ENCODE measurements around the gene ABCG1.
A peak's percentile ranks its signal among the peaks of the same experiment; 100 is the strongest.

The ABCG1 gene

DNA sequence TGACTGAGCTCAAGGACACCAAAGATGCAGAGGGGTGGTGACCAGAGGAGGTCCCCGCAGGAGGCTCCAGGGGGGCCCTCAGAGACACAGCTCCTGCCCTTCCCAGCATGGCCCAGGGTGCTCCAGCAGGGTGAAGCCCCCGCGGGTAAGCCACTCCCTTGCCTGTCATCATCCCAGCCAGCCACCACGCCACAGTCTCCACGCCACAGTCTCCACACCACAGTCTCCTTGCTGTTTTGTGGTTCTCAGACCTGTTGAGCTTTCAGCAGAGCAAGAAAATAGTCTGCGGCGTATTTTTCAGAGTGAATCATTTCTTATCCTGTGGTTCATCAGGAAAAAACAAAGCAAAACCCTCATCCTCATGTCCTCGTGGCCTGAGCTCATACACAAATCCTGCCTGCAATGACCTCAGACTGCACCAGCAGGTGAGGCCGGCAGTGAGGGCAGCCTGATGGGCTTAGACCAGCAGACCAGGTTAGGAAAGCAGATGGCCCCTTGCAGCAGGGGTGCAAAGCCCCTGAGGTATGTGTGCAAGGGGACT lies 25.7 kb upstream of the ABCG1 start:
- DNase-seq = peak; percentile 83

GRCh38 chr21:42193721-42194120 lies 25.2 kb upstream of the ABCG1 start:
- DNase-seq = no peak

DNA sequence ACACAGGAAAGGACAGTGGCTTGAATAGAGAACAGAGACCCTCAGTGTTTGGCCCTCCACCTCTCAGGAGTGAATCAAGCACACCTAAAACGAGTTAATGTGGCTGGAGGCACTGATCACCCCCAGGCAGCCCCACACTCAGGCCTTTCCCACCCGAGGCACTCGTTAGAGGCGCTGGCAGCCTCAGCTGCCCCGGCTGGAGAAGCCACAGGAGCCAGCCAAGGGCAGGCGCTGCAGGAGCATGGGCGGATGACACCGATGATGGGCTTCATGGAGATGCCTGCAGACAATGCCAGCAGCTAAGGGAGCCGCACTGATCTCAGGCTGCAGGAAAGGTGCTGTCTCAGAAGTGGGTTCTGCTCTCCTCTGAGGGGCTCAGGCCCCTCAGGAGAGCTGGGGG lies 24.1 kb upstream of the ABCG1 start:
- DNase-seq = no peak

DNA sequence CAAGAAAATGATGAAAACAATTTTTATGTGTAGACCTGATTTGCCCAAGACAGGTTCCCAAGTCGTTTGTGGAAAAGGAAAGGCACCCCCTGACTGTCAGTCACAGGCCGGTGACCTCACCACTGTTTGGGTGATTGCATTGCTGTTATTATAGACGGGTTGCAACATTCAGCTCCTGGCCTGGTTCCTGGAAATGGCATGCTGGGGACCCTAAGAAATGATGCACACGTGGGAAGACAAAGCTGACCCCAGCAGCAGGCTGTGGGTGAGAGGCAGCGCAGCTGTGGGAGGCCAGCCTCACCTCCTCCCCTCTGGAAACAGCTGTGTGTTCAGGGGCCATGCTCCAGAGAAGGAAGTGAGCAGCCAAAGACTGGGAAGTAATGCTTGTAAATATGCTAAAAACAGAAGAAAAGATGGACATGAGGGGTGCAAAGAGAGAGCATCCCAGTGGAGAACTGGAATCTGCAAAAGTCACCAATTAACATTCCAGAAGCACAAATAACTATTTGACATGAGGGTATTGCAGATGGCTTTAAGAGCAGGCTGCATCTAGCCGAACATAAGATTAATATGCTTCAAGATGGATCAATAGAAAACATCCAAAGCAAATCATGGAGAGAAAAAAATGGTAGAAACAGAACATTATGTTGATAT lies 23.4 kb upstream of the ABCG1 start:
- no peak for DNase-seq

DNA sequence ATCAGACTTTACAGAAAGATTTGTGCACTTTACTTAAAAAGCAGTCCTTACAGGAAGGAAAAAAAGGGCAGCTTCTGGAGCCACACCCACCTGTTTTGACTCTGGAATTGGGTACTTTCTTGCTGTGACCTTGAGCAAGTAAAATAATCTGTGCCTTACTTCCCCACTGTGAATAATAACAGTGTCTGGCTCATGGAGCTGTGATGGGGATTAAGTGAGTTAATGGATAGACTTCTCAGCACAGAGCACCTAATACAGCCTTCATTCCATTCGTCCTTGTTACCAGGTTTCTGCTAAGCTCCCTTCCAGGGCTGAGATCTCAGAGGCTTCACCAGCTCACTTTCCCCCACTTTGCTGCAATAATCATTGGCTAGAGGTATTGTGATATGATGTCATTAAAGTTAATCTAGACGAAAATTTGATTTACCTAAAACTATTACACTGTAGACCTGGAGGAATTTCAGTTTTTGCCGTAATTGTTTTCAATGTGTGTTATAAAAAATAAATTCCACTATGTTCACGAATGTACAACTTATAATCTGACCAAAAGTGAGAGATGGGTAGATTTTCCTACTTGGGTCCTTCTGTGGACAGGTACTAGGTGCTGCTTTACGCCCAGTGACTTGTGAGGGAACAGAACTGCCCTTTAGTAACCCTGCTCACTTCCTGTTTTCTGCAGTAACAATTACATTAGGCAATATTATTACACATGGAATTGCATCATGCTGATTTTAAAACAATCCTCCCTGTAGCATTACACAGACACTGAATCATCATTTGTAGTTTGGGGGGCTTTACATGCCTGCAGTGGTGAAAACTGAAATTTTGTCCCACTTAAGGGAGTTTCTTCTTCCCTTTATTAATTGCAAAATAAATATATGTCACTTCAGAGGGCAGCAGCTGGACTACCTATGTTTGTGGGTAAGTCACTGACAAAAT lies 19.7 kb upstream of the ABCG1 start:
- DNase-seq = no peak

DNA sequence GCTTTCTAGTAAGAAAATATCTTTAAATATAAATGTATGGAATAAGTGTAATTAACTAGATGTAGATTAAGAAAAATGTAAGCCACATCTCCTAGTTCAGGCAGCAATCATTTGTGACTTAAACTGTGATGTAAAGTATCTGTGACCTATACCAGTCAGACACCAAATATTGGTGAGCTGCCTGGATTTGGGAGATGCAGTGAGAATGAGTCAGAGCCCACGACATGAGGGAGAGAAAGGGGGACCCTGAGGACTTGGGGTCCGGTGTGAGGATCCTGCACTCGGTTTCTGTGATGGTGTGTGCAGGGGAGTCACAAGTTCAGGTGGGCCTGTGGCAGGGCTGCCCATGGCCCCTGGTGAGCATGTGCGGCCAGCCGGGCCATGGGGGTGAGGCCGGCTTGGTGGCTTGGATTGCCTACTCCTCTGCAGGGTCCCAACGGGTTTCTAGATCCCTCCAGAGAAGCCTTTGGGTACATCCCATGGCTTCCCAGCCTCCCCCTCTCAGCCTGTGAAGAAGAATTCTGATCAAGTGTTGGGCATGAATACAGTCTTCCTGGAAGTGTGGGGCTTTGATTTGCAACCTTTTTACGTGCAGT lies 19.0 kb upstream of the ABCG1 start:
- DNase-seq = no peak

DNA sequence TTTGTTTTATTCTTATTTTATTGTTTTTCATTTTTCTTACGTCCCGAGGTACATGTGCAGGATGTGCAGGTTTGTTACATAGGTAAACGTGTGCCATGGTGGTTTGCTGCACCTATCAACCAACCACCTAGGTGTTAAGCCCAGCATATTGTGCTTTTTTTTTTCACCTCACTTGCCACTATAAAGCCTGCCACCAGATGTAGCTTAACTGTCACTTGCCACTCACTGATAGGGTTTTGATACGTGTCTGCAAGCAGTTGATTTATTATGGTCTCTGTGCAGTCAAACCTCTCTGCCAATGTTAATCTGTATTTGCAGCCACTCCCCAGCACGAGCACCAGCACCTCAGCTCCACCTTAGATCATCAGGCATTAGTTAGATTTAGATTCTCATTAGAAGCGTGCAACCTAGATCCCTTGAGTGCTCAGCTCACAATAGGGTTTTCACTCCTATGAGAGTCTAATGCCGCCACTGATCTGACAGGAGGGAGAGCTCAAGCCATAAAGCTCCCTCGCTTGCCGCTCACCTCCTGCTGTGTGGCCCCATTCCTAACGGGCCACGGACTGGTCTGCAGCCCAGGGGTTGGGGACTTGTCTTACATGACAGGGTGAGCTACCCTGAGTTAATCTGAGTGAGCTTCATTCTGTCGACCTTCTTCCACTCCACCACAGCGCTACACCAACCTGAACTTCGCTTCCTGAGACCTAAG lies 17.9 kb upstream of the ABCG1 start:
- DNase-seq = peak; percentile 51

GRCh38 chr21:42201615-42202161 lies 17.3 kb upstream of the ABCG1 start:
- DNase-seq = peak; percentile 50

GRCh38 chr21:42202321-42202720 lies 16.6 kb upstream of the ABCG1 start:
- DNase-seq = no peak

DNA sequence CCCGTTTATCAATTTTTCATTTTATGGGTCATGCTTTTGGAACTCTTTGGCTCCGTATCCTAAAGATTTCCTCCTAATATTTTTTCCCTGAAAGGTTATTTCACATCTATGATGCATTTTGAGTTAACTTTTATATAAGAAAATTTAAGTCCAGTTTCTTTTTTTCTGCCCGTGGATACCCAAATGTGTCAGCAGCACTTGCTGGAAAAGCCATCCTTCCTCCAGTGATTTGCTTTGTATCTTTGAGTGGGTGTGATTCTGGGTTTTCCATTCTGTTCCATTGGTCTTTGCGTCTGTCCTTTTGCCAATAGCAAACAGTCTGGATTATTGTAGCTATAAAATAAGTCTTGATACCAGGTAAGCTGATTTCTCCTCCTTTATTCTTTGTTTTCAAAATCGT lies 15.6 kb upstream of the ABCG1 start:
- DNase-seq = no peak

GRCh38 chr21:42203936-42204335 lies 15.0 kb upstream of the ABCG1 start:
- DNase-seq = no peak

- no peak for DNase-seq
These were observed 11.5 kb upstream of the ABCG1 start for GRCh38 chr21:42207426-42207825.

- DNase-seq = no peak
These were observed 10.9 kb upstream of the ABCG1 start for GRCh38 chr21:42208036-42208435.

DNA sequence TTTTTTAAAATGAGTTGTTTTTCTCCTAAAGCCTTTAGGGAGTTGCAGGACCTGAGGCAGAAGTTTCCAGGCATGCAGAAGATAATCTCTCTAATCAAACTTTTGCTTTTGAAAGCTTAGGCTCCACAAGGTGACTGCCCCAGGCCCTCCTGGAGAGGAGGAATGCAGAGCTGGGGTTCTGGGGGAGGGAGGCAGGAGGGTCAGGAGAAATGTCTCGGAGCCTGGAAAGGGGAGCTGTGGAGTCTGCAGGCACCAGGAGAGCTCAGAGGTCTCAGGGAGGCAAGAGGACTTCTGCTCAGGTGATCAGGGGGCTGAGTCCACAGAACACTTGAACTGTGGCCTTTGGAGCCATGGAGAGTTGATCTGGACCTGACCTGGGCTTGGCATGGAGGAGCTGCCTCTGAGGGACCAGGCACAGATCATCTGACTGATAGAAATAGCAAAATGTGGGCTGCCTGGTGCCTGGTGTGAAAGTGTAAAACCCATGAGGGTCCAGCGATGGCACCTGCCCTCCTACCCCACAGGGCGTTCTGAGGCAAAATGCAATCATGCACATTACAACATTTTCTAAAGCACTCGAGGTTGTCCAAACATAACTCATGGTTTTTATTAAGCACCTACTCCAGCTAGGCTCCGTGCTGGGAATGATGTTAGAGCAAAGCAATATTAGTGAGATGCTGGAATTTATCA lies 10.0 kb upstream of the ABCG1 start:
- DNase-seq = no peak

DNA sequence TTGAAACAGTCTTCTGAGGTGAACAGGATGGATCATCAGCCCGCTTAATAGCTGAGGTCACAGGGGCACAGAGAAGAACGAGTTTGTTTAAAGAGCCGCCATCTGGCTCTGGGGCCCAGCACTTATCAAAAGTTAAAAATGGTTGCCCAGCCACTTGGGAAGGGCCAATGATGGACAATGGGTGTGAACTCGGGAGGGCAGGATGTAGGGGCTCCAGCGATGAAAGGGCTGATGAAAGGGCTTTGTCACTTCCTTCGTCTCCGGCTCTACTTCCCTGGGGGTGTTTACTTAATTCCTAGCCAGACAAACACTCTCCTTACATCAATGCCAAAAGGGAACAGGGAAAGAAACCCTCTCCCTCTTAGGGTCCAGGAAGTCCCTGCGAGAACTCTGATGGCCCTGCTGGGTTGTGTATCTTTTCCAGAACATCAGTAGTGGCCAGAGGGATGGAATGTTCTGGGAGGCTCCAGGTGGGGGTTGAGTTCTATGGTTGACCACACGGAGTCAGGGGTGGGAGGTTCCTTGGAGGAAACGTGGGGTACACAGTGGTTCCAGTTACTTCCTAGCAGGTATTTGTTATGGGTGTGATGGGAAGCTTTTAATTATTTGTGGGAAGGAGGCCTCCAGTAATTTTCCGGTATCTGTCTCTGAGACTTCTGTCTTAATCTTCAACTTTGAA lies 9.0 kb upstream of the ABCG1 start:
- DNase-seq = no peak

- DNase-seq = peak; percentile 22
These were observed 6.7 kb upstream of the ABCG1 start for GRCh38 chr21:42212266-42212665.

DNA sequence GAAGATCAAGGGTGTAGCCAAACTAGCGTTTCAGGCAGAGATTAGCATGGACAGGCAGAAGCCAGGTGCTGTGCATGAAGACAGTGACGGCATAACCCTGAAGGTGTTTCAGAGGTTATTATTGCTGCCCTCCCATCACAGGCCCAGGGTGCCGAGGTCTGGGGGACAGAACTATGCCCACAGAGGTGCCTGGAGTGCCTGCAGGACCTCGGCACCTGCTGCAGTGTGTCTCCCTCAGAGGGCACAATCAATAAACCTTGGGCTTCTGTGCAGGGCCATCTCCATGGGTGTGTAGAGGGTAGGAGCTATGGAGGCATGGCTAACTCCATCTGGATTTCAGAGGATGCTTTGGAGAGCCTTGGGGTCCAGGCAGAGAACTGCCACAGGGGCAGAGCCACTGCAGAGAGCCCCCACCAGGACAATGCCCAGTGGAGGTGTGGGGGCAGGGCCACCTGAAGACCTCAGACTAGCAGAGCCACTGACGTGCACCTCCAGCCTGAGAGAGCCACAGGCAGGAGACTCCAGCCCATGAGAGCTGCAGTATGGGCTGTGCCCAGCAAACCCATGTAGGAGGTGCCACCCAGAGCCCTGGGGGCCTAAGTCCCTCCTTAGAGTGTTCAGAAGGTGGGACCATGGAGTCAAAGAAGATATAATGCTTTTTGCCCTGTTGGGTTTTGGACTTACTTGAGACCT lies 5.7 kb upstream of the ABCG1 start:
- peak; percentile 35 for DNase-seq

- DNase-seq = peak; percentile 36
These were observed 4.7 kb upstream of the ABCG1 start for GRCh38 chr21:42214081-42214750.

- peak; percentile 28 for DNase-seq
These were observed 4.0 kb upstream of the ABCG1 start for GRCh38 chr21:42214921-42215320.

Measured in activated CD8-positive, alpha-beta memory T cell treated with anti-CD3 and anti-CD28 coated beads, Interleukin-2, amount 50 U/mL, for 48 hours (primary cell).